ENCODE results near the gene ZNF512.
"Not testable (repeated sequence)": the region's sequence is repeated elsewhere in the genome, so short reads cannot be mapped to it uniquely, and the experiment has no call there.

Gene ZNF512

GRCh38 chr2:27584597-27584996 is 1.8 kb downstream of the ZNF512 start:
- DNase-seq = no peak

- DNase-seq = no peak
Observed at GRCh38 chr2:27587025-27587424, 4.2 kb downstream of the ZNF512 start.

- DNase-seq = no peak
Observed at GRCh38 chr2:27588308-27588707, 5.5 kb downstream of the ZNF512 start.

- no peak for DNase-seq
Observed at GRCh38 chr2:27591745-27592144, 8.9 kb downstream of the ZNF512 start.

- DNase-seq = no peak
Observed at GRCh38 chr2:27593240-27593639, 10.4 kb downstream of the ZNF512 start.

GRCh38 chr2:27594020-27594703 is 11.3 kb downstream of the ZNF512 start:
- not testable (repeated sequence) for DNase-seq

- DNase-seq = not testable (repeated sequence)
Observed at GRCh38 chr2:27595412-27595811, 12.6 kb downstream of the ZNF512 start.

- DNase-seq = no peak
Observed at GRCh38 chr2:27596627-27597026, 13.8 kb downstream of the ZNF512 start.

- DNase-seq = no peak
Observed at GRCh38 chr2:27606611-27607010, 23.8 kb downstream of the ZNF512 start.

- no peak for DNase-seq
Observed at GRCh38 chr2:27613985-27614384, 31.1 kb downstream of the ZNF512 start.

GRCh38 chr2:27615316-27615715 is 32.5 kb downstream of the ZNF512 start:
- DNase-seq = no peak

- DNase-seq = no peak
Observed at GRCh38 chr2:27621524-27621923, 38.7 kb downstream of the ZNF512 start.

GRCh38 chr2:27622921-27623384 is 40.1 kb downstream of the ZNF512 start:
- no peak for DNase-seq

GRCh38 chr2:27624943-27625342 is 42.1 kb downstream of the ZNF512 start:
- DNase-seq = no peak

- DNase-seq = not testable (repeated sequence)
Observed at GRCh38 chr2:27626323-27626722, 43.5 kb downstream of the ZNF512 start.

GRCh38 chr2:27626921-27627320 is 44.1 kb downstream of the ZNF512 start:
- DNase-seq = not testable (repeated sequence)

- DNase-seq = no peak
Observed at GRCh38 chr2:27627963-27628766, 45.3 kb downstream of the ZNF512 start.

- DNase-seq = peak; percentile 73
Observed at GRCh38 chr2:27628767-27629709, 46.2 kb downstream of the ZNF512 start, which contains the start of the genes CCDC121 and GPN1. Gene CCDC121, minus strand, starts transcription at chr2:27629012. Its CDS starts 1,213 bp downstream, at chr2:27627799. Gene GPN1, plus strand, starts transcription at chr2:27629050. Its CDS starts 9 bp downstream, at chr2:27629059.

GRCh38 chr2:27630257-27630656 is 47.4 kb downstream of the ZNF512 start:
- DNase-seq = not testable (repeated sequence)

- no peak for DNase-seq
Observed at GRCh38 chr2:27634291-27634690, 51.4 kb downstream of the ZNF512 start.

- DNase-seq = no peak
Observed at GRCh38 chr2:27636766-27637165, 53.9 kb downstream of the ZNF512 start.

GRCh38 chr2:27638037-27638637 is 55.3 kb downstream of the ZNF512 start:
- DNase-seq = no peak

All from NCI-H1436 (cell line).